HG02759 (cell line): ENCODE measurements around the gene PHYH.
A peak's percentile ranks its signal among the peaks of the same experiment; 100 is the strongest.
"Not testable (repeated sequence)": the region's sequence is repeated elsewhere in the genome, so short reads cannot be mapped to it uniquely, and the experiment has no call there.

ENCODE experiments used
- ATAC-seq: cut with Tn5 transposase; IDR thresholded peaks from one replicate; pipeline ENCODE4 v1.9.1; 2021; ENCODE audit warnings: mild to moderate bottlenecking, moderate library complexity; ENCODE audit not compliant: unreplicated experiment

The PHYH gene

DNA sequence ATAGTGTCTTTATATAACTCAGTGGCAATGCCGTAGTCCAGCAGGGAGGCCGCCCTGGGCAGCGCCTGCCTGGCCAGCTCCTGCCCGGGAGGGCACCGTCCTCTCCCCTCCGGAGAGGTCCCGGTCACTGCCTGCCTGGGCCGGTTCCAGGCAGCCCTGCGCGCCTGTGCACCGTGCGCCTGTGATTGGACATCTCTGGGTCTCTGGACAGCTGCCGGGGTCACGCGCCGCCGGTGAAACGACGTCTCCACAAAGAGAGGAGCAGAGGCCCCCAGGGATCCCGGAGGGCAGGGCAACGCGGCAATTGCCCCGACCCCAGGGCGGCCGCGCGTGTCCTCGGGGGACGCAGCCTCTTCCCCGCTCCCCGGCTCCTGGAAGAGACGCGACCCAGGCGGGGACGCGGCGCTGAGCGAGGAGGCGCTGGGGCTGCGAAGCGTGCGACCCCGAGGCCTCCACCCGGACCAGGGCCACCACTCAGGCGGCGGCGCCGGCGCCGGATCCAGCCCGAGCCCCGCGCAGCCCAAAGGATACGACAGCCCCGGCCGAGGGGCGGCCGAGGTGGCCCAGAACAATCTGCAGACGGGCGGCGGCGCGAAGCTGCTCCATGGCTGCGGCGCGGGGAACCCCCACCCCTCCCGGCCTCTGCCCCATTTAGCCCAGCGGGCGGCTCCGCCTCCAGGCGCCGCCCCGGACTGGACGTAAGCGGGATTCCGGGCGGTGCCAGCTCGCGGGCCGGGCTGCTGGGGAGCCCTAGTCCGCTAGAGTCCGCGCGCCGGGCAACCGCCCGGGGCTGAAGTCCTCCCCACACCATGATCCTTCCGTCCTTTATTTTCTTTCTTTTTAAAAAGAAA, at the start of gene PHYH:
PHYH (minus strand) TSS at position 628 of the 851 bp plus-strand sequence; CDS start at position 606, 22 bp downstream.
- ATAC-seq = peak; percentile 78

DNA sequence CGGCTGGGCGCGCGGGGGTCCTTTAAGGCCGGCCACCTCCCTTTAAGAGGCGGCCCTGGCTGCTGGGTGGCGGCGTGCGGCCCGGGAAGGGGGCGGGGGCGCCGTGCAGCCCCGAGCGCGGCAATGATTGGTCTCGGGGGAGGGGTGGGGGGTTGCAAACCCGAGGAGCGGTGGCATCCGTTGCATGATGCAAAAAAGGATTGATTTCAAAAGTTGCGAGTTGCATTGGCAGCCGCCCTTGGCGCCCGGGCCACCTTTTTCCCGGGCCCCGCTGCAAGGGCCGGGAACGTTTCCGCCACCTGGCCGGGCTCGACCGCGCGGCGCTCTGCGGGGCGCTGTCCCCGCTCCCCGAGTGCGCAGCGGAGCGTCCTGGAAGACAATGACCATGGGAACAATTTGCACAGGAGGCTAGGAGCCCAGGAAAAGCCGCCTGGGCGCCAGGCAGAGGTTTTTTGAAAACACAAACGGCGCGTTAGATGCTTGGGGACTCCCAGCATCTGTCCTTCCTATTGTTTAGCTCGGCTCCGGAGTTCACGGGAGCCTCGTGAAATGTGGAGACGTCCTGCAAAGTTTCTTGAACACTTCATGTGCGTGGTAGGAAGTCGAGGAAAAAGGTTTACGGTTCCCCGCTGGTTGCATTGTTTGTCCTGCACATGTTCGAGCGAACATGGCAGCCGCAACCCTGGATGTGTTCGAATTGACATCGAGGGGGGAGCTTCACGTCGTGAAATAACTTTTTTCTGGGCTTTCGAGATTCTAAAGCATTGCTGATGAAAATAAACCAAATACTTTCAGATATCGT, 48.6 kb upstream of the PHYH start, which contains the start of gene SEPHS1:
SEPHS1 (minus strand) TSS at position 78 of the 802 bp plus-strand sequence. CDS start 3,343 bp downstream, outside the sequence.
- peak; percentile 70 for ATAC-seq

DNA sequence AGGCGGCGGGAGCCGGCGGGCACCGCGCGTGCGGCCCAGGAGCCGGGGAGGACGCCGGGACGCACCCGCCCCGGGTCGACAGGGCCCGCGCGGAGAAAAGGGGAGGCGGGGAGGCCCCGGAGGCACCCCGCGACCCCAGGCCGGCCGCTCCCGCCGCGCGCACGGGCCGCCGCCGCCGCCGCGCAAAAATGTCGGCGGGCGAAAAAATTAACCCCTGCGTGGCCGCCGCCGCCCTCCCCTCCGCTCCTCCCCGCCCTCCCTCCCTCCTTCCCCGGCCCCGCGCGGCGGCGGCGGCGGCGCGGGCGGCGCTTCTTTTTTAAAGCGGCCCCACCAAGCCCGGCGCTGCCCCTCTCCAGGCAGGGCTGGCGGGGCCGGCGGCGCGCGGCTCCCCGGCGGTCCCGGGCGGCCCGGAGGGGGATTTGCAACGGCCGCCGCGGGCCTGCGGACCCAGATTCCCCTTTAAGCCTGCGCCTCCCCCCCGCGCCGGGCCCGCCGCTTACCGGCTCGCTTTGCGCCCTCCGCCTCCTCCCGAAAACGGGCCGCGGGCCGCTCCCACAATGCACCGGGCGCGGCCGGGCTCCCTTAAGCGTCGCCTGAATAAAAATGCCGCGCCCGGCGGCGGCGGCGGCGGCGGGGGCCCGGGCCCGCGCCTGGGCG, 47.8 kb upstream of the PHYH start:
- peak; percentile 66 for ATAC-seq

DNA sequence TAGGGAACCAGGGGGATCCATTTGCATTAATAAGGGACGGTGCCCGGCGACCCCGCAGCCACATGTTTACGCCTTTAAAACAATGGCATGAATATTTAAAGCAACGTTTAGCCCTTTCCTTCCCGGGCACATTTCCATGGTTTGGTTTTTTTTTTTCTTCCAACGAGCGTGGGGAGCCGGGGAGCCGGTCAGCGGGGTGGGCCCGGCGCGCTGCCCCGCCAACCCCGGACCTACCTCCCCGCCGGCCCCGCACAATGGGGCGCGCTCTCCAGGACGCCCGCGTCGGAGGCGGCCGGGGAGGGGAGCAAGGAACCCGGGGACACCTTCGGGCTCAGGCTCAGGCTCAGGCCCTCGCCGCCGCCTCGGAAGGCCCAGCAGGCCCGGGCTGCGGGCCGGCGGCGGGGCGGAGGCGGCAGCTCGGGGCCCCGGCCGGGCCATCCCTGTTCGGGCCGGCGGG, 47.2 kb upstream of the PHYH start:
- peak; percentile 27 for ATAC-seq

GRCh38 chr10:13346283-13347042, 46.6 kb upstream of the PHYH start:
- ATAC-seq = no peak

GRCh38 chr10:13340626-13341376, 40.9 kb upstream of the PHYH start:
- ATAC-seq = peak; percentile 87

DNA sequence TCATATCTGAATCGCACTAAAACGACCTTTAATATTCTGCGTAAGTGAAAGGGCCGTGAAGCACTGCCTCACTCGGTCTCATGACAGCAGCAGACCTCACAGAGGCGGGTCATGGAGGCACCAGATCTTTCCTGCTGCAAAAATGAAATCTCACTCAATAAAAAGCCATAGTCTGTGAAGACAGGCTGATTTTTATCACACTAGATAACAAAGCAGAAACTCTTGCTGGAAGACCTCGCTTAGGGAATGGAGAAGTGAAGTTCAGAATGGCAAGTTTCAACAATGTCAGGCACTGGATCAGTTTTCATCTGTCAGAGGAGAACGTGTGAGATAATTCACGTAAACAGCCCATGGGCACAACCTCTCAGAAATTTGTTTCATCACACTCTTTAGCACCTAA, 40.2 kb upstream of the PHYH start:
- ATAC-seq = peak; percentile 2

DNA sequence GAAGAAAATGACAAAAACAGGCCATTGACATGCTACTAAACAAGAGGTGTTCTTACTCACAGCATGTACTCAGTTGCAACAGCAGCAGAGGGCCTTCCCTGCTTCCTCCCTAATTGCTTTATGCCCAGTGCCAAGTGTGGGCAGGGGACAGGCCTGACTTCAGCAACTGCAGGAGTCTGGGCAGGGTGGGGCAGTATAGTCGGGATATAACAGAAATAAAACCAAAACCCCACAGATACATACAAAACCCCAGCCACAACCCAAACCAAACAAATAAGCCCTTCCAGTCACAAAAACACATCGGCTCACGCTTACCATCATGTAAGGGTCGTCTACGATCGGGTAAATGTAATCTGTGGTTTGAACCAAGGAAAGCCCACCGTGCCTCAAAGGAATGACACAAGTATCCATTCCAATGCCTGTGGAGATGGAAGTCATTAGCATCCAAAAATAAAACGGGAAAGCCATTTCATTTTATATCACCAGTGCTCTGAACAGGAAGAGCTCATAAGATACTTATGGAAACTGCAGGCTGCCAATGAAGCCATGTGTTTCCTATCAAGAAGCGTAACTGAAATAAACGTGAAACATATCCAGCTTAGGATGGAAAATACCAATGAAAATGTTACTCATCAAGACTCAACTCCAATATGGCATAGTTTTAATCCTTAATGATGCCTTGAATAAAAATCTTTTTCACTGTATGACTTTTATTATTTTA, 38.7 kb upstream of the PHYH start:
- no peak for ATAC-seq

DNA sequence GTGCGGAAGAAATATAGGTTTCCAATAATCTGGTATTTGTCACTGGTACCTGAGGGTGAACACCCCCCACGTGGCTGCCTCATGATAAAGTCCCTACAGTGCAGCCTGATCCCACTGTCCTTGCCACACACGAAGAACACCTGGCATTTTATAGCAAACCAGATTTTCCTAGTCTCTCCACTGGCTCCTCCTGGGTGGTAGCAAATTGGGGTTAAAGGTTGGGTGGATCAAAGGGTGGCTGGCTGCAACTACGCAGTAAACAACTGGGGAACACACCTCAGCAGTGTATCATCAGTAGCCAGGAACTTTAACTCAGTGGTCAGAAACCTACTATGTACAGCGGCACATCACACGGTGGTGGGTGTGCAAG, 37.9 kb upstream of the PHYH start:
- no peak for ATAC-seq

DNA sequence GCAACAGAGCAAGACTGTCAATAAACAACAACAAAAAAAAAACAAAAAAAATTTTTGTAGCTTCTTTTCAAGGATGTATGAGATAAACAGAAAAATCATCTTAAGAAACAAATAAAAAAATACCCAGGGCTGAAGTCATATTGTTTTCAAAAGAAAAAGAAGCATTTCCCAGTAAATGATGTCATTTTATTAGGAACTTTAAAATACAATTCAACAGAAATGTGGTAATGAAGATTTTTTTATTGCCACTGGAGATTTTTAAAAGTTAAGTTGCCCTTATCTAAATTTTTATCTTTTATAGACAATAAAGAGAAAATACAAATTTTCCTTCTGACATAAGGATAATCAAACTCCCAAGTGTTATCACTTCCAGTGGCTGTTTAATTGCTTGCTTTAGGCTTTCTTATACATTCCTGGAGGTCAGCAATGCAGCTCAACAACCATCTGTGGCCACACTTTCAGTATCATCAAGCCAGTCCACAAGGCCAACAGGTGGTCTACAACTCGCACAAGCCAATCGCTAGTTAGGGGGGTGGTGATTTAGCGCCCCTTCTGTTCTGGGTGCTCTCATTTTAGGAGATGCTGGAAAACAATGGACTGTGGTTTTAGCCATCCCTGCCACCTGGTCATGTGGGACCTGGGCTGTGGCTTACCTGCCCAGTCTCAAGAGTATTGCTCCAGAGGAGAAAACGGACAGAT, 37.4 kb upstream of the PHYH start:
- no peak for ATAC-seq

GRCh38 chr10:13335881-13336280, 36.0 kb upstream of the PHYH start:
- peak; percentile 53 for ATAC-seq

- no peak for ATAC-seq
Observed at GRCh38 chr10:13334556-13334955, 34.7 kb upstream of the PHYH start.

- ATAC-seq = no peak
Observed at GRCh38 chr10:13331646-13332045, 31.8 kb upstream of the PHYH start.

GRCh38 chr10:13330980-13331379, 31.1 kb upstream of the PHYH start:
- not testable (repeated sequence) for ATAC-seq

DNA sequence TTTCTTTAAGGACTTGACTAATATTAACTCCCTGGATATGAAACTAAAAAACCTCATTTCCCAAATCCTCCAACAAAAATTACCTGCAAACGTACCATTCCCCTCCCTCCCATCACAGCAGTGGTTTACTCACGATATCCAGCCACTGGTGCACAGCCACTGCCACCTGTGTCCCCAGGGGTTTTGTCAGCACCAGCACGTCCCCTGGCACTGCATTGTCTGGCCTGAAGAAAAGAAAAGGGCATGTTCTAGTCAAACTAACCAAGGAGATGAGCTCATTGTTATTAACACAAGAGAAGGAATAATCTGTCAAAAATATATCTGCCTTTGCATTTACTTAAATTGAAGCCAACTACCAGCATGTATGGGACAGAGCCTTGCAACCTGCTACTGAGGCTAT, 29.7 kb upstream of the PHYH start:
- ATAC-seq = no peak

GRCh38 chr10:13328613-13329012, 28.7 kb upstream of the PHYH start:
- ATAC-seq = no peak

- ATAC-seq = no peak
Observed at GRCh38 chr10:13328126-13328525, 28.3 kb upstream of the PHYH start.

DNA sequence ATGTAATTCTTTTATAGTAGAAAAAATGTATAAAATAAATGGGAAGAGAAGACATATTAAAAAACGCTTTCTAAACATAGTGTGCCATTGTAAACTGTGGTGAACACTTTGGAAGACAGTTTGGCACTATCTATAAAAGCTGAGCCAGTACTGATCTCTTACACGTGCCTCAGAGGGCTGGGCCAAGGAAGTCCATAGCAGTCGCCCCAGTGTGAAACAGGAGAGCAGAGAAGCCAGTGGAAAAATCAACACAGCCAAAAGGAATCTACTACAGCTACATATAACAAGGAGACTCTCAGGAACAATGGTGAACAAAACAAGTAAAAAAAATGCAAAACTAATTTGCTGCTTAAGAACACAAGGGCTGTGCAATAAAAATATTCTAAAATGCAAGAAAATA, 27.7 kb upstream of the PHYH start:
- ATAC-seq = no peak
